IgD-negative memory B cell (primary cell): ENCODE data around the gene MEGF11. TPM values are rescaled to one million over a fixed set of nuclear protein-coding genes. Genes with fewer than 3 reads are reported as not detected.

ENCODE experiments used
- H3K27ac Mint-ChIP-seq, 3 donors: one replicate each; pipeline ENCODE4 v1.8.0; 2020 to 2022; ENCODE audit warnings: mild to moderate bottlenecking in 3 of 3, mixed read lengths in 3 of 3, moderate library complexity in 1 of 3
- H3K27me3 Mint-ChIP-seq: one replicate; pipeline ENCODE4 v1.8.0; 2021; ENCODE audit warnings: mixed read lengths
- H3K36me3 Mint-ChIP-seq: one replicate; pipeline ENCODE4 v1.8.0; 2020; ENCODE audit warnings: mild to moderate bottlenecking, mixed read lengths
- H3K4me1 Mint-ChIP-seq, 3 donors: one replicate each; pipeline ENCODE4 v1.8.0; 2020 to 2022; ENCODE audit warnings: mixed read lengths in 3 of 3, mild to moderate bottlenecking in 1 of 3
- H3K4me3 Mint-ChIP-seq, 4 donors: one replicate each; pipeline ENCODE4 v1.8.0; 2020 to 2022; ENCODE audit warnings: mild to moderate bottlenecking in 4 of 4, mixed read lengths in 4 of 4, moderate library complexity in 3 of 4
- H3K9me3 Mint-ChIP-seq, 3 donors: one replicate each; pipeline ENCODE4 v1.8.0; 2020 to 2021; ENCODE audit warnings: mixed read lengths in 3 of 3, mild to moderate bottlenecking in 1 of 3
- polyA plus RNA-seq: library from polyadenylated mRNA; unstranded; fragments of 300-500 nt; fragmentation: Illumina TruSeq; gene quantifications from one replicate; pipeline ENCODE4 v1.2.3, GENCODE V29; 2021

The MEGF11 gene
- polyA plus RNA-seq, 1 donor from 2014 or later = 0.41 TPM

- H3K27ac Mint-ChIP-seq = no peak overlapping the region
- H3K9me3 Mint-ChIP-seq = peaks cover 0 to 2% (median 0%) of the 10 kb centered on the region in 3 donors
- H3K4me1 Mint-ChIP-seq = peaks cover 0 to 1% (median 0%) of the 10 kb centered on the region in 3 donors
- H3K4me3 Mint-ChIP-seq = no peak overlapping the region
- H3K36me3 Mint-ChIP-seq = peaks cover 3% of the 10 kb centered on the region
- H3K27me3 Mint-ChIP-seq = peaks cover 12% of the 10 kb centered on the region
These were observed 31.0 kb downstream of the MEGF11 start for GRCh38 chr15:66222273-66223198.

GRCh38 chr15:66221126-66221525 lies 32.4 kb downstream of the MEGF11 start:
- Mint-ChIP-seq H3K27me3 (peaks cover 13% of the 10 kb centered on the region), H3K27ac (peak overlapping the region in 1 of 3 donors; percentile 66), H3K4me3 (no peak overlapping the region), H3K36me3 (peaks cover 3% of the 10 kb centered on the region), H3K4me1 (peaks cover 0 to 1% (median 0%) of the 10 kb centered on the region in 3 donors), H3K9me3 (peaks cover 0 to 2% (median 0%) of the 10 kb centered on the region in 3 donors)

GRCh38 chr15:66220601-66221000 lies 32.9 kb downstream of the MEGF11 start:
- no peak overlapping the region for H3K4me3 Mint-ChIP-seq
- no peak overlapping the region for H3K27ac Mint-ChIP-seq
- peaks cover 0 to 2% (median 0%) of the 10 kb centered on the region in 3 donors for H3K9me3 Mint-ChIP-seq
- H3K4me1 Mint-ChIP-seq = peaks cover 0 to 1% (median 0%) of the 10 kb centered on the region in 3 donors
- H3K27me3 Mint-ChIP-seq = peaks cover 13% of the 10 kb centered on the region
- peaks cover 3% of the 10 kb centered on the region for H3K36me3 Mint-ChIP-seq

GRCh38 chr15:66219339-66219738 lies 34.2 kb downstream of the MEGF11 start:
- Mint-ChIP-seq H3K9me3 (peaks cover 0 to 2% (median 0%) of the 10 kb centered on the region in 3 donors), H3K4me3 (no peak overlapping the region), H3K27me3 (peaks cover 13% of the 10 kb centered on the region), H3K36me3 (peaks cover 3% of the 10 kb centered on the region), H3K27ac (no peak overlapping the region), H3K4me1 (peaks cover 0 to 1% (median 0%) of the 10 kb centered on the region in 3 donors)

GRCh38 chr15:66216806-66217205 lies 36.7 kb downstream of the MEGF11 start:
- H3K27ac Mint-ChIP-seq = no peak overlapping the region
- peaks cover 0 to 1% (median 0%) of the 10 kb centered on the region in 3 donors for H3K4me1 Mint-ChIP-seq
- H3K4me3 Mint-ChIP-seq = no peak overlapping the region
- peaks cover 3% of the 10 kb centered on the region for H3K36me3 Mint-ChIP-seq
- H3K27me3 Mint-ChIP-seq = peaks cover 5% of the 10 kb centered on the region
- peaks cover 0 to 2% (median 0%) of the 10 kb centered on the region in 3 donors for H3K9me3 Mint-ChIP-seq

GRCh38 chr15:66215811-66216210 lies 37.7 kb downstream of the MEGF11 start:
- Mint-ChIP-seq H3K27ac (no peak overlapping the region), H3K27me3 (peaks cover 1% of the 10 kb centered on the region), H3K36me3 (no peaks in the 10 kb centered on the region), H3K4me3 (no peak overlapping the region), H3K9me3 (peaks cover 0 to 2% (median 0%) of the 10 kb centered on the region in 3 donors), H3K4me1 (peaks cover 0 to 1% (median 0%) of the 10 kb centered on the region in 3 donors)

GRCh38 chr15:66214246-66214645 lies 39.3 kb downstream of the MEGF11 start:
- H3K27ac Mint-ChIP-seq = no peak overlapping the region
- no peaks in the 10 kb centered on the region for H3K4me1 Mint-ChIP-seq

GRCh38 chr15:66212563-66212921 lies 41.0 kb downstream of the MEGF11 start:
- Mint-ChIP-seq H3K9me3 (no peaks in the 10 kb centered on the region), H3K36me3 (no peaks in the 10 kb centered on the region), H3K27ac (no peak overlapping the region), H3K27me3 (peaks cover 1% of the 10 kb centered on the region), H3K4me1 (no peaks in the 10 kb centered on the region), H3K4me3 (no peak overlapping the region)

More at GRCh38 chr15:66214246-66214645, 39.3 kb downstream of the MEGF11 start:
- Mint-ChIP-seq H3K9me3 (peaks cover 0 to 2% (median 0%) of the 10 kb centered on the region in 3 donors), H3K36me3 (no peaks in the 10 kb centered on the region), H3K27me3 (peaks cover 1% of the 10 kb centered on the region), H3K4me3 (no peak overlapping the region)

- Mint-ChIP-seq H3K27ac (no peak overlapping the region), H3K4me3 (no peak overlapping the region), H3K4me1 (no peaks in the 10 kb centered on the region), H3K9me3 (peaks cover 3 to 5% (median 4%) of the 10 kb centered on the region in 3 donors), H3K36me3 (peaks cover 3% of the 10 kb centered on the region), H3K27me3 (peaks cover under 1% of the 10 kb centered on the region)
These were observed 41.6 kb downstream of the MEGF11 start for GRCh38 chr15:66211670-66212562.

- Mint-ChIP-seq H3K4me1 (no peaks in the 10 kb centered on the region), H3K4me3 (no peak overlapping the region), H3K36me3 (peaks cover 7% of the 10 kb centered on the region), H3K9me3 (peaks cover 4 to 12% (median 6%) of the 10 kb centered on the region in 3 donors), H3K27ac (no peak overlapping the region), H3K27me3 (peaks cover 6% of the 10 kb centered on the region)
These were observed 42.9 kb downstream of the MEGF11 start for GRCh38 chr15:66210684-66211083.

- H3K27ac Mint-ChIP-seq = no peak overlapping the region
- H3K4me3 Mint-ChIP-seq = no peak overlapping the region
- H3K27me3 Mint-ChIP-seq = peaks cover 15% of the 10 kb centered on the region
- H3K9me3 Mint-ChIP-seq = peaks cover 0 to 3% (median 0%) of the 10 kb centered on the region in 3 donors
- no peaks in the 10 kb centered on the region for H3K36me3 Mint-ChIP-seq
- H3K4me1 Mint-ChIP-seq = peaks cover 0 to 1% (median 0%) of the 10 kb centered on the region in 3 donors
These were observed 54.8 kb downstream of the MEGF11 start for GRCh38 chr15:66198757-66199156.

- no peak overlapping the region for H3K4me3 Mint-ChIP-seq
- H3K4me1 Mint-ChIP-seq = no peaks in the 10 kb centered on the region
- H3K9me3 Mint-ChIP-seq = peaks cover 0 to 3% (median 0%) of the 10 kb centered on the region in 3 donors
- no peak overlapping the region for H3K27ac Mint-ChIP-seq
- no peaks in the 10 kb centered on the region for H3K36me3 Mint-ChIP-seq
- H3K27me3 Mint-ChIP-seq = peaks cover 12% of the 10 kb centered on the region
These were observed 56.9 kb downstream of the MEGF11 start for GRCh38 chr15:66196602-66197001.

GRCh38 chr15:66195621-66196230 lies 57.8 kb downstream of the MEGF11 start:
- Mint-ChIP-seq H3K27ac (no peak overlapping the region), H3K4me3 (no peak overlapping the region), H3K4me1 (peaks cover 0 to 3% (median 0%) of the 10 kb centered on the region in 3 donors), H3K27me3 (peaks cover 8% of the 10 kb centered on the region), H3K36me3 (no peaks in the 10 kb centered on the region), H3K9me3 (peaks cover 0 to 3% (median 0%) of the 10 kb centered on the region in 3 donors)

GRCh38 chr15:66193066-66193465 lies 60.5 kb downstream of the MEGF11 start:
- Mint-ChIP-seq H3K36me3 (no peaks in the 10 kb centered on the region), H3K27me3 (peaks cover 7% of the 10 kb centered on the region), H3K4me3 (no peak overlapping the region), H3K27ac (no peak overlapping the region), H3K4me1 (peaks cover 0 to 3% (median 2%) of the 10 kb centered on the region in 3 donors), H3K9me3 (peaks cover 0 to under 1% (median 0%) of the 10 kb centered on the region in 3 donors)
